EH (cell line): ENCODE measurements around the gene EGF.
A peak's percentile ranks its signal among the peaks of the same experiment; 100 is the strongest.

Experiments
- DNase-seq: peaks from one replicate; pipeline ENCODE4 v3.0.0-alpha.2; 2015; ENCODE audit warnings: low read depth

The EGF gene

GRCh38 chr4:109996526-109996925 lies 83.8 kb downstream of the EGF start:
- no peak for DNase-seq

- peak; percentile 63 for DNase-seq
Observed at GRCh38 chr4:109998867-109999584, 86.3 kb downstream of the EGF start.

- no peak for DNase-seq
Observed at GRCh38 chr4:109999585-109999912, 86.9 kb downstream of the EGF start.

- no peak for DNase-seq
Observed at GRCh38 chr4:110002326-110002725, 89.6 kb downstream of the EGF start.

GRCh38 chr4:110003401-110004187 lies 90.9 kb downstream of the EGF start:
- DNase-seq, result no peak

- DNase-seq, result no peak
Observed at GRCh38 chr4:110004556-110004955, 91.9 kb downstream of the EGF start.

GRCh38 chr4:110005461-110006056 lies 92.9 kb downstream of the EGF start:
- peak; percentile 66 for DNase-seq

GRCh38 chr4:110007217-110007616 lies 94.5 kb downstream of the EGF start:
- no peak for DNase-seq

- no peak for DNase-seq
Observed at GRCh38 chr4:110008540-110008939, 95.9 kb downstream of the EGF start.

- DNase-seq, result no peak
Observed at GRCh38 chr4:110009550-110009949, 96.9 kb downstream of the EGF start.

GRCh38 chr4:110010797-110011196 lies 98.1 kb downstream of the EGF start:
- DNase-seq, result no peak

- DNase-seq, result no peak
Observed at GRCh38 chr4:110012917-110013316, 100.2 kb downstream of the EGF start.

GRCh38 chr4:110014233-110014632 lies 101.5 kb downstream of the EGF start:
- no peak for DNase-seq

- DNase-seq, result no peak
Observed at GRCh38 chr4:110019153-110019552, 106.5 kb downstream of the EGF start.

GRCh38 chr4:110020139-110020538 lies 107.5 kb downstream of the EGF start:
- peak; percentile 65 for DNase-seq

GRCh38 chr4:110020646-110021443 lies 108.2 kb downstream of the EGF start:
- DNase-seq, result peak; percentile 11

- no peak for DNase-seq
Observed at GRCh38 chr4:110022457-110022856, 109.8 kb downstream of the EGF start.

GRCh38 chr4:110025056-110025455 lies 112.4 kb downstream of the EGF start:
- DNase-seq, result no peak

- no peak for DNase-seq
Observed at GRCh38 chr4:110025718-110026117, 113.0 kb downstream of the EGF start.

GRCh38 chr4:110032603-110033002 lies 119.9 kb downstream of the EGF start:
- DNase-seq, result no peak

- no peak for DNase-seq
Observed at GRCh38 chr4:110033355-110034025, 120.8 kb downstream of the EGF start.

GRCh38 chr4:110034026-110034393 lies 121.3 kb downstream of the EGF start:
- DNase-seq, result no peak
